AG04450 (cell line): Measurements from ENCODE around the gene PAX4. TPM values are rescaled to one million over a fixed set of nuclear protein-coding genes. Genes with fewer than 3 reads are reported as not detected.
A peak's percentile ranks its signal among the peaks of the same experiment; 100 is the strongest.

Experiments
- CTCF ChIA-PET: fragments of 300-600, 350-600 bp; formaldehyde crosslinking; extraction: SDS; loops from one replicate; lab custom pipeline; 2022; ENCODE audit warnings: antibody characterized with exemption, inconsistent platforms; lab: Charles Lee
- POLR2A ChIA-PET: fragments of 350-600 bp; formaldehyde crosslinking; extraction: SDS; loops from one replicate; lab custom pipeline; 2021; ENCODE audit warnings: antibody characterized with exemption, inconsistent platforms; lab: Yijun Ruan, JAX
- DNase-seq: peaks from one replicate; pipeline ENCODE4 v3.0.0-alpha.2; 2011; ENCODE audit warnings: low read depth, low spot score
- H3K27ac ChIP-seq: one replicate; pipeline ENCODE4 v1.5.1; 2012; ENCODE audit warnings: low read depth, low read length, control low read depth
- H3K27me3 ChIP-seq: one replicate; pipeline ENCODE4 v1.6.0; 2012; ENCODE audit warnings: low read length; ENCODE audit not compliant: control insufficient read depth, insufficient read depth
- H3K4me3 ChIP-seq: 2 replicates; pipeline ENCODE4 v1.5.1; 2011; ENCODE audit warnings: mild to moderate bottlenecking, low read depth, low read length, control low read depth
- H3K9me3 ChIP-seq: 2 replicates; pipeline ENCODE4 v1.5.1; 2012; ENCODE audit warnings: low read length; ENCODE audit not compliant: control insufficient read depth, insufficient read depth
- CTCF ChIP-seq: IDR thresholded peaks from 2 replicates; pipeline ENCODE4 v1.5.1; 2011; ENCODE audit warnings: low read depth, low read length, control low read depth, inconsistent platforms
- polyA minus RNA-seq: library from RNA; depleted of rRNA, polyadenylated mRNA; stranded (reverse); fragments of >200 nt; gene quantifications from 2 replicates; pipeline ENCODE4 v1.2.3, GENCODE V29; 2011; rRNA and poly(A)+ RNA removed
- polyA plus RNA-seq: library from polyadenylated mRNA; depleted of rRNA; stranded (reverse); fragments of >200 nt; gene quantifications from 2 replicates; pipeline ENCODE4 v1.2.3, GENCODE V29; 2011; rRNA removed

The PAX4 gene, protein sequence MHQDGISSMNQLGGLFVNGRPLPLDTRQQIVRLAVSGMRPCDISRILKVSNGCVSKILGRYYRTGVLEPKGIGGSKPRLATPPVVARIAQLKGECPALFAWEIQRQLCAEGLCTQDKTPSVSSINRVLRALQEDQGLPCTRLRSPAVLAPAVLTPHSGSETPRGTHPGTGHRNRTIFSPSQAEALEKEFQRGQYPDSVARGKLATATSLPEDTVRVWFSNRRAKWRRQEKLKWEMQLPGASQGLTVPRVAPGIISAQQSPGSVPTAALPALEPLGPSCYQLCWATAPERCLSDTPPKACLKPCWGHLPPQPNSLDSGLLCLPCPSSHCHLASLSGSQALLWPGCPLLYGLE
- polyA plus RNA-seq (not detected in 2 replicates), polyA minus RNA-seq (not detected in 2 replicates)

- ChIA-PET POLR2A (no interaction called here), CTCF (no interaction called here)
- H3K9me3 ChIP-seq = no peaks in the 10 kb centered on the region
Observed at GRCh38 chr7:127618042-127618441, at the start of gene PAX4. Gene PAX4 (minus strand): TSS chr7:127618142. CDS start chr7:127615928, 2,214 bp downstream.

DNA sequence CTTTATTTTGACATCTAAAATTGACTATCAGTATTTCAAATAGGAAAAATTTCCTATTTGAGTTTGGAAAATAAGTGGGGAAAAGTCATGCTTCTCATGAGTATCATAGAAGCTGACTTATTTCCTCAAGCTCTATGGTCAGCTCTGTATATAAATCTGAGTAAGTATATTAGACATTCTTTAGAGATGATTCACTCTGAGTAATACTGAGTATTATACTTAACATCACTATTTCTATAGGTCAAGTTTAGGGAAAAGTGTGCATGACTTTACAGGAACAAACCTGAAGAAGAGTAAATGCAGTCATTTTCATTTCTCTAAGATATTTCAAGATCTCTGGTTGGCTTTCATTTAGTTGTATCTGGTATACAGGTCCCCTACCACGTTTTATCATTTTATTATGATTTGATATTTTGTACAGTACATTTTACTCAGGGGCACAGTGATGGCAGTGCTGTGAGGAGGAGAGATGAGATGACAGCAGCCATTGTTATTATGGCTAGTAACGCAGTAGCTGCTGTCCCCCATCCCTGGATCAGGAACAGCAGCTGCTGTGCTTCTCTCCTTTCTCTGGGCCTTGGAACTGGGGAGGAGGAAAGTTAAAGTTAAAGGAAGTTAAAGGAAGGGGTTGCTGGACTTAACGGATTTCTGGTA lies 49.2 kb upstream of the PAX4 start:
- no peak for TF ChIP-seq CTCF
- POLR2A ChIA-PET = interaction anchor here (1.0 kb wide), 1 partner anchor 10 kb away, joined by 3 read pairs; no protein-coding TSS in a partner anchor
- Histone ChIP-seq H3K9me3 (no peaks in the 10 kb centered on the region), H3K4me3 (peak overlapping the region; percentile 14; the same call in 1 of the 2 replicates), H3K27ac (peak overlapping the region; percentile 85), H3K27me3 (no peaks in the 10 kb centered on the region)
- CTCF ChIA-PET = interaction anchor here (1.3 to 2.0 kb wide), 3 partner anchors 11 to 40 kb away, joined by 3 to 8 read pairs (median 4); no protein-coding TSS in a partner anchor
- no peak for DNase-seq

More at GRCh38 chr7:127618042-127618441, at the start of gene PAX4:
- Histone ChIP-seq H3K27me3 (peaks cover 76% of the 10 kb centered on the region), H3K27ac (no peak within 1 kb of the TSS), H3K4me3 (no peak within 1 kb of the TSS)
- TF ChIP-seq CTCF = no peak
- DNase-seq = no peak

DNA sequence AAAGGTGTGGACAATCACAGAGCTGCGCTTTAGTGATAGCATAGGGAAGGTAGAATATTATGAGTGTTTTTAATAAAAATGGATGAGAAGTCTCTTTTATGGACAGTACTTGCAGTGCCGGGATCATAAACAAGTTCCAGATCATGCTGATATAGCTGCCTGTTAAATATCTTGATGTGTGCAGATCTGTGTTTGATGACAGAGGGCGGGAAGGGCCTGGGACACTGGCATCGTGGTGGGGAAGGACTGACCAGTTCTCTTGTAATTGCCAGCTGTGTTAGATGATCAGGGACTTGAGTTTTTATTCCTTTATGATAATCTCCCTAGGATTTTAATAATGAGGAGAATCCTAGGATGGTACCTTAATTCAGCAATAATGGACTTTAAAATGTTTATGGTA lies 48.7 kb upstream of the PAX4 start:
- Histone ChIP-seq H3K9me3 (no peaks in the 10 kb centered on the region), H3K4me3 (no peak overlapping the region), H3K27me3 (no peaks in the 10 kb centered on the region), H3K27ac (peak overlapping the region; percentile 58)
- ChIA-PET CTCF (interaction anchor here (1.1 to 2.0 kb wide), 4 partner anchors 12 to 543 kb away, joined by 3 to 8 read pairs (median 4); no protein-coding TSS in a partner anchor), POLR2A (interaction anchor here (1.0 kb wide), 1 partner anchor 11 kb away, joined by 3 read pairs; no protein-coding TSS in a partner anchor)
- TF ChIP-seq CTCF = no peak
- DNase-seq = no peak

DNA sequence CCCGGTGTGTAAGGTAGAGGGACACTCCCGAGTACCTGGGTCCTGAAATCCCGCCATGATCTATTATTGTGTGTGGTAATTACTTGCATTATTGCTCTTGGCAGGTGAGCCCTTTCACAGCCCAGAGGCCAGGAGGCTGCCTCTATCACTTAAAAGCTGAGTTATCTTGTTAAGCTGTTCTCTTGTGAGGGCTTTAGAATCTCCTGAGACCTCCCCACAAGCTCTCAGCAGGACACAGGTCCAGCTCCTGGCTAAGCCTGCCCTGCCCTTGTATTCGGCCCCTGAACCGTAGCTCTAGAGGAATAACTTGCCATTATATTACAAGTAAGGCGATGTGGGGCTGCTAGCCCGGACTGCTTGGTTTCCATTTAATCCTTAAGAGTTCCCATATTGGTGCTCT lies 48.0 kb upstream of the PAX4 start:
- no peak overlapping the region for H3K4me3 ChIP-seq
- no peak for TF ChIP-seq CTCF
- H3K9me3 ChIP-seq = no peaks in the 10 kb centered on the region
- ChIA-PET CTCF (interaction anchor here (1.1 to 2.0 kb wide), 4 partner anchors 11 to 543 kb away, joined by 3 to 8 read pairs (median 4); no protein-coding TSS in a partner anchor), POLR2A (interaction anchor here (1.0 kb wide), 1 partner anchor 12 kb away, joined by 3 read pairs; no protein-coding TSS in a partner anchor)
- no peak for DNase-seq
- H3K27me3 ChIP-seq = no peaks in the 10 kb centered on the region
- H3K27ac ChIP-seq = peak overlapping the region; percentile 49
